ENCODE data around the gene IFT74.
"Not testable (repeated sequence)": the region's sequence is repeated elsewhere in the genome, so short reads cannot be mapped to it uniquely, and the experiment has no call there.

Gene IFT74

GRCh38 chr9:27085456-27085855 lies 129.2 kb downstream of the IFT74 start:
- no peak for DNase-seq

GRCh38 chr9:27086818-27087680 lies 130.8 kb downstream of the IFT74 start:
- no peak for DNase-seq

DNA sequence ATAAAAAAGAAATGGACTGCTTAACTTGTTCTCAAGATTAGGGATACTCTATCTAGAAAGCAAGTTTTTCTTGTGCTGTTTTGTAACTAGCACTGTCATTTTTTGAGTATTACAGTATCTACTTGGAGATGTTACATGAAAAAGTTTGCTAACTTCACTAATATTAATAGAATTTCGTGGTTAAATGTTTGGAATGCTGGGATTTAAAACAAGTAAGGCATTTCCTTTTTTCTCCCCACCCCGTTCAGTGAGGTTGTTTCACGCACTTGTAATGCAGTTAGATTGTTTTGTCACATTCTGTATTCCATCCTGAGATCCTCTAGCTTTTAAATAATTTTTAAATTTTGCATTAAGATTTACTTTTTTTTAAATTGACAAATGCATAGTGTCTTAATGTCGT lies 132.8 kb downstream of the IFT74 start:
- DNase-seq: no peak

DNA sequence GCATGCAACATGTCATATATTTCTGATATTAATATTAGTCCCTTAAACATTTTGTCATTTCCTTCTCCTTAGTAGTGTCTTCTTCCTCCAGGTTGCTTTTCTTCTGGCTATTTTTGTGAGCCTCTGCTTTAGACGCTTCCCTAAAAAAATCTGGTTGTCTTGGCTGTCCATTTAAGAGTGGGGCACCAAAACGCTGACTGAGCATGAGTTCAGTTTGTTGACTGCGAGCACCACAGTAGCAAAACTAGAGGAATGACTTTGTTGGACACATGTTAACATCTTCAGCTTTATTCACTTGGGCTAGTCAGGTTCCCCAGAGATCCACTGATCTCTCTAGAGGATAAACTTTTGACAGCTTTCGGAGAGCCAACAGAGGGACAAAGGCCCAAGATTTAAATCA lies 133.5 kb downstream of the IFT74 start:
- DNase-seq: no peak

DNA sequence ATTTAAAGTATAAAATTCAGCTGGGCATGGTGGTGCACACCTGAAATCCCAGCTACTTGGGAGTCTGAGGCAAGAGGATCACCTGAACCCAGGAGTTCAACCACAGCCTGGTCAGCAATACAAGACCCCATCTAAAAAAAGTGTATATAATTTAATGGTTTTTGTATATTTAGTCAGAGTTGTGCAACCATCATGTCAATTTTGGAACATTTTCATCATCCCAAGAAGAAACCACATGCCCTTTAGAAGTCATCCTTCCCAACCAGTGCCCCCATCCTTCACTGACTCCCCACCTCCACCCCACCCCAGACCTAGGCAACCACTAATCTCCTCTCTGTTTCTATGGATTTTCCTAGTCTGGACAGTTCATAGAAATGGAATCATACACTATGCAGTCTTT lies 134.0 kb downstream of the IFT74 start:
- DNase-seq: no peak

DNA sequence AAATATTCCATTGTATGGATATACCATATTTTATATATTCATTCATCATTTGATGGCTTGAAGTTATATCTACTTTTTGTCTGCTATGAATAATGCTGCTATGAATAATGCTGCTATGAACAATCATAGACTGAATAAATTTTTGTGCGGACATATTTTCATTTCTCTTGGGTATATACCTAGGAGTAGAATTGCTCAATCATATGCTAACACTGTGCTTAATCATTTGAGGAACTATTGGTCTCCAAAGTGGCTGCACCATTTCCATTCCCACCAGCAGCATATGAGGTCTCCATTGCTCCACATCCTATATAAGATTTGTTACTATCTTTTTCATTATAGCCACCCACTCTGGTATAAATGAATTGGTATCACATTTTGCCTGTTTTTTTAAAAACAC lies 134.5 kb downstream of the IFT74 start:
- DNase-seq: no peak

DNA sequence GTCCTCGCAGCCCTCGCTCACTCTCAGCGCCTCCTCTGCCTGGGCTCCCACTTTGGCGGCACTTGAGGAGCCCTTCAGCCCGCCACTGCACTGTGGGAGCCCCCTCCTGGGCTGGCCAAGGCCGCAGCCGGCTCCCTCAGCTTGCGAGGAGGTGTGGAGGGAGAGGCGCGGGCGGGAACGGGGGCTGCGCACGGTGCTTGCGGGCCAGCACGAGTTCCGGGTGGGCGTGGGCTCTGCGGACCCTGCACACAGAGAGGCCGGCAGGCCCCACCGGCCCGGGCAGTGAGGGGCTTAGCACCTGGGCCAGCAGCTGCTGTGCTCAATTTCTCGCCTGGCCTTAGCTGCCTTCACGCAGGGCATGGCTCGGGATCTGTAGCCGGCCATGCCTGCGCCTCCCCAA lies 136.3 kb downstream of the IFT74 start:
- not testable (repeated sequence) for DNase-seq

DNA sequence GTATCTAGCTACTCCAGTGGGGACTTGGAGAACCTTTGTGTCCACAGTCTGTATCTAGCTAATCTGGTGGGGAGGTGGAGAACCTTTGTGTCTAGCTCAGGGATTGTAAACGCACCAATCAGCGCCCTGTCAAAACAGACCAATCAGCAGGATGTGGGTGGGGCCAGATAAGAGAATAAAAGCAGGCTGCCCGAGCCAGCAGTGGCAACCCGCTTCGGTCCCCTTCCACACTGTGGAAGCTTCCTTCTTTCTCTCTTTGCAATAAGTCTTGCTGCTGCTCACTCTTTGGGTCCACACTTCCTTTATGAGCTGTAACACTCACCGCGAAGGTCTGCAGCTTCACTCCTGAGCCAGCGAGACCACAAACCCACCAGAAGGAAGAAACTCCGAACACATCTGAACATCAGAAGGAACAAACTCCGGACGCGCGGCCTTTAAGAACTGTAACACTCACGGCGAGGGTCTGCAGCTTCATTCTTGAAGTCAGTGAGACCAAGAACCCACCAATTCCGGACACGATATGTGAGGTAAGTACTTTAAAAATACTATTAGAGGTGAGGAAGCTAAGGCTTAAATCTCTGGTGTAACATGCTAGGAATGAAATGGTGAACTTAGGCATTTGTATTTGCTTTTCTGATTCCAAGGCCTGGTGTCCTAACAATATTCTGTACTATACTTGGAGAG lies 137.3 kb downstream of the IFT74 start:
- DNase-seq: not testable (repeated sequence)

DNA sequence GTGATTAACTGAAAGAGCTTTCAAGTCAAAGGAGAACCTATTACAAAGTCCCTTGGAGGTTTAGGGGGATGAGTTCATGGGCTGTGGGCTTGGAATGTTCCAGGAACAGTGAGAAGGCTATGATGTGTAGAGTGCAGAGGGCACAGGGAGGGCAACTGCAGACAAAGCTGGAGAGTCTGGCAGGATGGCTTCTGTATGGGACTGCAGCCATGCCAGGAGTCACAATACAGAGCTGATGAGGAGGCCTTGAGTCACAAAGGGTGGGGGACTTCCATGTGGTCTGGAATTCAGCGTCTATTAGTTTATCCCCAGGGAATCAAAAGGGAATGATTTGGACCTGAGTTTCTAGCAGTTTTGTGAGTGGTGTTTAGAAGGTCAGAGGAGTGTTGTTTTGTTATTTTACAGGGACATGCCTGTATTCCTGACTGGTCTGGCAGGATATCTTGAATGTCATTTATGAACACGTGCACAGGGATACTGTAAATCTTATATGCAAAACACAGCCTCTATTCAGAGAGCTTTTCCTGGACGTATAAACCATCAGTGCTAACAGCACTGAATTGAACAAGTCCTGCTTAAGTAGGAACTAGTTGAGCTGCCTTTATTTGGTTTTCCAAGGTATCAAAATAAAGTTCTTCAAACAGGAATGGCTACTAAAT lies 138.6 kb downstream of the IFT74 start:
- no peak for DNase-seq

- DNase-seq: no peak
Observed at GRCh38 chr9:27107241-27107640, 151.0 kb downstream of the IFT74 start.

GRCh38 chr9:27108981-27109541 lies 152.8 kb downstream of the IFT74 start, which contains the start of gene TEK:
TSS of gene TEK (plus strand) at chr9:27109225. CDS start at chr9:27109591, 366 bp downstream.
- no peak for DNase-seq

DNA sequence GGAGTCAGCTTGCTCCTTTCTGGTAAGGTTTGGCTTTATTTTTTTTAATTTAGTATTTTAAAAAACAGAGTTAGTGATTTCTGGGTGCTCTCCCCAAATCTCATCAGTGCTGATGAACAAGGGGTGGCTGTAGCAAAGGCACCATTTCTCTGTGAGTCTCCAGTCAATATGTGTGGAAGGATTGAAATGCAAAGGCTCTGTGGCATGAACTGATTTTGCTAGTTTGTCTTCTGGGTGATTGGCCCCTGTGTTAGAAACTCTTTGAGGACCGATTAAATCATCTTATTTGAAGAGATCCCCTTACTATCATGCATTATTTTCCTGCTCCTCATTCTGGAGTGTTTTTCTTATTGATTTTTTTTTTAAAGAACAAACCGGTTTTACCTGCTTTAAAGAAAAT lies 153.4 kb downstream of the IFT74 start:
- no peak for DNase-seq

DNA sequence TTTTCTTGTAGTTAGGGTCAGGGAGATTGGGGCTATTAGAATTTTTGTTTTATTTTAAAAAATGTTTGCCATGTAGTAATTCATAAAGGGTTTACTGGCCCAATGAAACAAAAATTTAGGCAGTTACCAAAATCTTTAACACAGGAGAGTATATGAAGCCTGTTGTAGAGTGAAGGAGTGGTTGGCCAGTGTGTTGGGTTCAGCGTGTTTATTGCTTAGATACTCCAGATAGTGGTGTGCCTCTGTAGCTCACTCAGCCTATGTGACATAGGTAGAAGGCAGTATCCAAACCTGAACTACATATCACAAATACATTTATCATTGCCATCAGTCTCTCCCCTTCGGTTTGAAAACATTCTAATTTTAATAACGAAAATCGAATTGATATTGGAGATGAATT lies 154.0 kb downstream of the IFT74 start:
- DNase-seq: no peak

DNA sequence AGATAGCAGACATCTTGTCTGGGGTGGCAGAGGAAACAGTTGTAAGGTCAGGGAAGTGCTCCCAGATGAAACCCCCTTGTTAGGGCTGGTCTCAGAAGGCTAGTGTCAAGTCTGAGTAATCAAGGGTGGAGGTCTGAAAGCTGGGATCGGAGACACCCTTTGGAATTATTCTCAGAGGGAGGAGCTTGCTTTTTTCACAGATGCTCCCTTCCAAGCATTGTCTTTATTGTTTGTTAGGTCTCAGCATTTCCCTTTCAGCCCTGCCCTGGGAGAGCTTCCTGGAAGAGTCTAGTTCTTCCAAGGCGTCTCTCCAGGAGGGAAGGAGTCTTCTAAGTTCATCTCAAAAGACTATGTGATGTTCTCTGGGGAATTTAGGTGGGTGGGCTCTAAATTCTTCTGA lies 156.0 kb downstream of the IFT74 start:
- no peak for DNase-seq

Data from NCI-H774 (cell line).